PC-3 (cell line): ENCODE measurements around the gene ZNF574. TPM values are rescaled to one million over a fixed set of nuclear protein-coding genes. Genes with fewer than 3 reads are reported as not detected.

Source experiments
- ATAC-seq: fragments of 200-7000 bp; cut with Tn5 transposase; 2 replicates; pipeline ENCODE4 v1.9.1; 2020; ENCODE audit warnings: mild to moderate bottlenecking, moderate library complexity
- BruUV-seq: library from RNA; stranded (reverse); fragments of 400-500 nt; replicated peaks from 2 replicates; lab custom pipeline; 2021; lab: Mats Ljungman, UMichigan
- CTCF ChIA-PET: fragments of 300-600 bp; sonication (Branson Sonifier 250); formaldehyde crosslinking; loops from one replicate; lab custom pipeline; 2022; ENCODE audit warnings: antibody characterized with exemption; lab: Charles Lee
- POLR2A ChIA-PET: fragments of 300-600 bp; sonication (Branson Sonifier 250); formaldehyde crosslinking; loops from one replicate; lab custom pipeline; 2022; ENCODE audit warnings: antibody characterized with exemption; ENCODE audit not compliant: unreplicated experiment; lab: Charles Lee
- DNase-seq: peaks from one replicate; pipeline ENCODE4 v3.0.0-alpha.2; 2015
- H2AFZ ChIP-seq: fragments of 300-600 bp; sonication (generic); 2 replicates; pipeline ENCODE4 v1.6.0; 2016; ENCODE audit warnings: antibody characterized with exemption, low read length
- H3F3A ChIP-seq: fragments of 300-600 bp; sonication (generic); one replicate; pipeline ENCODE4 v1.6.0; 2017; ENCODE audit warnings: antibody characterized with exemption, low read length, control low read depth, mild to moderate bottlenecking; ENCODE audit not compliant: unreplicated experiment
- H3K27ac ChIP-seq: fragments of 300-600 bp; sonication (generic); 2 replicates; pipeline ENCODE4 v1.5.1; 2016; ENCODE audit warnings: mild to moderate bottlenecking, low read length
- H3K27me3 ChIP-seq: fragments of 300-600 bp; sonication (generic); 2 replicates; pipeline ENCODE4 v1.6.1; 2016; ENCODE audit warnings: low read length, mixed read lengths
- H3K36me3 ChIP-seq: fragments of 300-600 bp; sonication (generic); 2 replicates; pipeline ENCODE4 v1.6.1; 2016; ENCODE audit warnings: low read depth, mixed run types, low read length, mixed read lengths
- H3K4me1 ChIP-seq: fragments of 300-600 bp; sonication (generic); 2 replicates; pipeline ENCODE4 v1.5.1; 2016; ENCODE audit warnings: low read length; ENCODE audit not compliant: insufficient read depth
- H3K4me2 ChIP-seq: fragments of 300-600 bp; sonication (generic); 2 replicates; pipeline ENCODE4 v1.6.0; 2016; ENCODE audit warnings: low read length
- H3K4me3 ChIP-seq: fragments of 300-600 bp; sonication (generic); 2 replicates; pipeline ENCODE4 v1.5.1; 2016; ENCODE audit warnings: mild to moderate bottlenecking, low read length, mixed read lengths
- H3K79me2 ChIP-seq: fragments of 300-600 bp; sonication (generic); 2 replicates; pipeline ENCODE4 v1.6.1; 2017; ENCODE audit warnings: low read length, mixed read lengths
- H3K9ac ChIP-seq: fragments of 300-600 bp; sonication (generic); 2 replicates; pipeline ENCODE4 v1.6.0; 2016; ENCODE audit warnings: mild to moderate bottlenecking, low read length
- H3K9me2 ChIP-seq: fragments of 300-600 bp; sonication (generic); replicated peaks from 2 replicates; pipeline ENCODE4 v1.6.1; 2016; ENCODE audit warnings: mixed run types, low read length, mixed read lengths
- H3K9me3 ChIP-seq: fragments of 300-600 bp; sonication (generic); 2 replicates; pipeline ENCODE4 v1.6.1; 2016; ENCODE audit warnings: low read length, mixed read lengths
- H4K20me1 ChIP-seq: fragments of 300-600 bp; sonication (generic); 2 replicates; pipeline ENCODE4 v1.6.1; 2016; ENCODE audit warnings: low read length, mixed read lengths
- EZH2 ChIP-seq: fragments of 300-600 bp; sonication (generic); IDR thresholded peaks from one replicate; pipeline ENCODE4 v1.6.1; 2017; ENCODE audit warnings: antibody characterized with exemption, mild to moderate bottlenecking, low read length; ENCODE audit not compliant: unreplicated experiment
- EZH2phosphoT487 ChIP-seq: fragments of 300-600 bp; sonication (generic); IDR thresholded peaks from 2 replicates; pipeline ENCODE4 v1.6.1; 2018; ENCODE audit warnings: mild to moderate bottlenecking, antibody characterized with exemption, low read length, borderline replicate concordance
- intact Hi-C: fragments of 100-400 bp; cut with micrococcal nuclease; formaldehyde crosslinking; loops from 2 replicates; pipeline ENCODE4 v1.9.0; 2023
- total RNA-seq: library from RNA; depleted of rRNA; stranded (reverse); fragments of >200 nt; gene quantifications from 2 replicates; pipeline ENCODE4 v1.2.3, GENCODE V29; 2014
- TF ChIP-seq, protein P1 (sequence below): fragments of 300-600 bp; sonication (generic); conservative IDR thresholded peaks from 2 replicates; pipeline ENCODE4 v1.5.1; 2017; ENCODE audit warnings: antibody characterized with exemption, low read depth, mild to moderate bottlenecking, low read length

Gene ZNF574
- total RNA-seq, 1 experiment from 2014 or later, result 14.4 TPM

DNA sequence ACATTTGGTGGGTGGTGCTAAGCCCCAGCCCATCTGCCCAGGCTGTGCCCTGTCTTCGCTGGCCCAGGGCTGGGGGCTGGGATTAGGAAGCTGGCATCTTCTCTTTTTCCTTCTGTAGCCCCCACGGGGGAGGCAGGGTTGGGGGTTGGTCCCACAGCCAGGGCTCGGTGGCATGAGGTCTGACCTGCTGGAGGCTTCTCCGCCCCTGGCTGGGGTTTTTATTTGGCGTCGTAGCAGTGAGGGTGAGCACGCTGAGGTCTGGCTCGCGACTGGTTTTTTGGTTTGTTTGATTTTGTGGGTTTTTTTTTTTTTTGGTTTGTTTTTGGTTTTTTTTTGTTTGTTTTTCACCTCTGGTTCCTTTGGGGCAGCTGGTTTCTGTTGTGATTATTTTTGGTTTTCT lies 14.7 kb downstream of the ZNF574 start:
- H3K79me2 ChIP-seq, result no peaks in the 10 kb centered on the region
- no peak for ATAC-seq
- H3F3A ChIP-seq, result no peaks in the 10 kb centered on the region
- no peaks in the 10 kb centered on the region for H3K36me3 ChIP-seq
- no peaks in the 10 kb centered on the region for H3K27me3 ChIP-seq
- peaks cover 10% of the 10 kb centered on the region; the same call in 1 of the 2 replicates for H3K4me1 ChIP-seq
- no peaks in the 10 kb centered on the region for H4K20me1 ChIP-seq
- no peak overlapping the region for H3K9ac ChIP-seq
- H3K4me2 ChIP-seq, result no peak overlapping the region
- no peak overlapping the region for H3K27ac ChIP-seq
- H3K4me3 ChIP-seq, result no peak overlapping the region
- intact Hi-C loops, result no loop called here
- H3K9me2 ChIP-seq, result no peaks in the 10 kb centered on the region
- CTCF ChIA-PET, result interaction anchor here (0.6 kb wide), 1 partner anchor 155 kb away, joined by 5 read pairs; no protein-coding TSS in a partner anchor
- no TSS peak for BruUV-seq
- TF ChIP-seq, protein P1, sequence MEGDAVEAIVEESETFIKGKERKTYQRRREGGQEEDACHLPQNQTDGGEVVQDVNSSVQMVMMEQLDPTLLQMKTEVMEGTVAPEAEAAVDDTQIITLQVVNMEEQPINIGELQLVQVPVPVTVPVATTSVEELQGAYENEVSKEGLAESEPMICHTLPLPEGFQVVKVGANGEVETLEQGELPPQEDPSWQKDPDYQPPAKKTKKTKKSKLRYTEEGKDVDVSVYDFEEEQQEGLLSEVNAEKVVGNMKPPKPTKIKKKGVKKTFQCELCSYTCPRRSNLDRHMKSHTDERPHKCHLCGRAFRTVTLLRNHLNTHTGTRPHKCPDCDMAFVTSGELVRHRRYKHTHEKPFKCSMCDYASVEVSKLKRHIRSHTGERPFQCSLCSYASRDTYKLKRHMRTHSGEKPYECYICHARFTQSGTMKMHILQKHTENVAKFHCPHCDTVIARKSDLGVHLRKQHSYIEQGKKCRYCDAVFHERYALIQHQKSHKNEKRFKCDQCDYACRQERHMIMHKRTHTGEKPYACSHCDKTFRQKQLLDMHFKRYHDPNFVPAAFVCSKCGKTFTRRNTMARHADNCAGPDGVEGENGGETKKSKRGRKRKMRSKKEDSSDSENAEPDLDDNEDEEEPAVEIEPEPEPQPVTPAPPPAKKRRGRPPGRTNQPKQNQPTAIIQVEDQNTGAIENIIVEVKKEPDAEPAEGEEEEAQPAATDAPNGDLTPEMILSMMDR, result no peak
- no peak for TF ChIP-seq EZH2phosphoT487
- TF ChIP-seq EZH2, result no peak
- H3K9me3 ChIP-seq, result no peaks in the 10 kb centered on the region
- DNase-seq, result no peak
- POLR2A ChIA-PET, result no interaction called here
- H2AFZ ChIP-seq, result no peak overlapping the region

GRCh38 chr19:42091300-42091699 lies 15.3 kb downstream of the ZNF574 start:
- Histone ChIP-seq H3K9ac (no peak overlapping the region), H3K9me2 (no peaks in the 10 kb centered on the region), H3K36me3 (no peaks in the 10 kb centered on the region), H3K27ac (no peak overlapping the region), H3K4me2 (no peak overlapping the region), H3K79me2 (no peaks in the 10 kb centered on the region), H2AFZ (no peak overlapping the region), H3K4me1 (peaks cover 10% of the 10 kb centered on the region; the same call in 1 of the 2 replicates), H3F3A (no peaks in the 10 kb centered on the region), H4K20me1 (no peaks in the 10 kb centered on the region), H3K27me3 (no peaks in the 10 kb centered on the region), H3K9me3 (no peaks in the 10 kb centered on the region), H3K4me3 (no peak overlapping the region)
- POLR2A ChIA-PET, result no interaction called here
- intact Hi-C loops, result no loop called here
- ATAC-seq (no peak), DNase-seq (no peak)
- CTCF ChIA-PET, result interaction anchor here (0.6 kb wide), 1 partner anchor 73 kb away, joined by 4 read pairs; no protein-coding TSS in a partner anchor
- BruUV-seq, result no TSS peak
- TF ChIP-seq EZH2 (no peak), EZH2phosphoT487 (no peak)
- TF ChIP-seq, protein P1, result no peak

DNA sequence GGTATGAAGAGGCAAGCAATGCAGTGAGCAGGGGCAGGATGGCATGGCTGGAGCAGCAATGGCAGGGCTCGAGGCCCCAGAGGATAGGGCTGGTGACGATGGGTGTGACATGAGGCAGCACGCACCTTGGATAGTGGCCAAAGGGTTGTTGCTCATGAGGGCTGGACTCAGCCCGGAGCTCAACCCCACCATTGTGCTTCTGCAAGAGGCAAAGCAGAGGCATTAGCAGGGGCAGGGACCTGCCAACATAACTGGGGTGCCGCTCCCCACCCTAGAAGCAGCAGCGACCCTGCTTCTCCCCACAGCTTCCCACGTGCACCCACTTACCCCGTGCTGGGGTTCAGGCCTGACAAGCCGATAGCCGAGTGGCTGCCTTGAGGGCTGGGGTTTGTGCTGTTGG lies 15.8 kb downstream of the ZNF574 start:
- no TSS peak for BruUV-seq
- Histone ChIP-seq H2AFZ (no peak overlapping the region), H3K4me3 (no peak overlapping the region), H3K9me2 (no peaks in the 10 kb centered on the region), H3K79me2 (no peaks in the 10 kb centered on the region), H3K9ac (no peak overlapping the region), H3K36me3 (no peaks in the 10 kb centered on the region), H3K4me1 (peaks cover 10% of the 10 kb centered on the region; the same call in 1 of the 2 replicates), H3F3A (no peaks in the 10 kb centered on the region), H3K4me2 (no peak overlapping the region), H4K20me1 (no peaks in the 10 kb centered on the region), H3K27me3 (no peaks in the 10 kb centered on the region), H3K27ac (no peak overlapping the region), H3K9me3 (no peaks in the 10 kb centered on the region)
- ChIA-PET CTCF (interaction anchor here (0.5 to 0.6 kb wide), 2 partner anchors 73 to 1412 kb away, joined by 4 to 5 read pairs; no protein-coding TSS in a partner anchor), POLR2A (no interaction called here)
- ATAC-seq (peak; percentile 37; the same call in 1 of the 2 replicates), DNase-seq (peak; percentile 49)
- intact Hi-C loops, result no loop called here
- no peak for TF ChIP-seq EZH2phosphoT487
- TF ChIP-seq EZH2, result no peak
- TF ChIP-seq, protein P1, result no peak
